AG04450 (cell line): ENCODE data around the gene ZNF445. TPM values are rescaled to one million over a fixed set of nuclear protein-coding genes. Genes with fewer than 3 reads are reported as not detected.

ENCODE experiments used
- CTCF ChIA-PET: fragments of 300-600, 350-600 bp; formaldehyde crosslinking; extraction: SDS; loops from one replicate; lab custom pipeline; 2022; ENCODE audit warnings: antibody characterized with exemption, inconsistent platforms; lab: Charles Lee
- POLR2A ChIA-PET: fragments of 350-600 bp; formaldehyde crosslinking; extraction: SDS; loops from one replicate; lab custom pipeline; 2021; ENCODE audit warnings: antibody characterized with exemption, inconsistent platforms; lab: Yijun Ruan, JAX
- DNase-seq: peaks from one replicate; pipeline ENCODE4 v3.0.0-alpha.2; 2011; ENCODE audit warnings: low read depth, low spot score
- H3K27ac ChIP-seq: one replicate; pipeline ENCODE4 v1.5.1; 2012; ENCODE audit warnings: low read depth, low read length, control low read depth
- H3K27me3 ChIP-seq: one replicate; pipeline ENCODE4 v1.6.0; 2012; ENCODE audit warnings: low read length; ENCODE audit not compliant: control insufficient read depth, insufficient read depth
- H3K4me3 ChIP-seq: 2 replicates; pipeline ENCODE4 v1.5.1; 2011; ENCODE audit warnings: mild to moderate bottlenecking, low read depth, low read length, control low read depth
- H3K9me3 ChIP-seq: 2 replicates; pipeline ENCODE4 v1.5.1; 2012; ENCODE audit warnings: low read length; ENCODE audit not compliant: control insufficient read depth, insufficient read depth
- polyA plus RNA-seq: library from polyadenylated mRNA; depleted of rRNA; stranded (reverse); fragments of >200 nt; gene quantifications from 2 replicates; pipeline ENCODE4 v1.2.3, GENCODE V29; 2011; rRNA removed
- TF ChIP-seq, protein P1 (sequence below): IDR thresholded peaks from 2 replicates; pipeline ENCODE4 v1.5.1; 2011; ENCODE audit warnings: low read depth, low read length, control low read depth, inconsistent platforms

The ZNF445 gene
- polyA plus RNA-seq, 1 experiment, result 4.7 TPM

DNA sequence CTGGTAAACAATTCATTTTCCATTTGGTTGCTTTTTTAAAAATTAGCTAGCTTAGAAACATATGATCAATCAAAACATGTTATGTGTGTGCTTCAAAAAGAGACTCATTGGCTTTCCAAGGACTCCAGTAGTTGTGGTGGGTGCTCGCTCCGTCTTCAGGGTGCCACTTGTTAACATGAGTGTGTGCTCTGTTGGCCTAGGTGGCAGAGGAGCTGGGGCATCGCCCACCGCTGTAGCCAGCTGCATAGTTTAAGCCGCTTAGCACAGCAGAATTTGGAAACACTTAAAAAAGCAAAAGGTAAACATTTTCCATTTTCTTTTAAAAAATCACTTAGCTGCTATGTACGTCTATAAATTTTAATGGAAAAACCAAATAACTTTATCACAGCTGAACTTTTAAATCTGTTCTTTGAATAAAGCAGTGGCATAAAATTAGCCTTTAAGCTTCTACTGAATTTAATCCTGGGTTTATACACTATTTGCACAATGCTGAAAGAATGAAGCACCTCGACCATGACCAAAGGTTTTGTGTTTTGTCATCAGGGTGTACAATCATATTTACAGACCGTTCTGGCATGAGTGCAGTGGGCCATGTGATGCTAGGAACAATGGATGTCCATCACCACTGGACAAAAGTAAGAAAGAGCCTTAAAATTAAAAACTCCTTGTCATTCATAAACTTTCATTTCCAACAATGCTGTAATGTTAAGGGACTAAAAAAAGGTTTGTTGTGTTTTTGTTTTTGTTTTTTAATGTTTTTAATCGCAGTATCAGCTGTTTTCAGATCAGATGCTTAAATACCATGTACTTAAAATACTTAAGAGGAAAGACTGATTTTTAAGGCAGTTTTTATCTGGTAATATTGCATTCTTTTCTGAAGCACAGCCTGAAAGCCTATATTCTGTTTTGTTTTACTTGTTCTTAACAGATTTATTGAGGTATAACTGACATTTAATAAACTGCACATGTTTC, 81.0 kb downstream of the ZNF445 start:
- ChIA-PET CTCF (interaction anchor here (1.1 to 1.3 kb wide), 2 partner anchors 54 to 72 kb away, joined by 3 to 5 read pairs; no protein-coding TSS in a partner anchor), POLR2A (no interaction called here)
- no peak overlapping the region for H3K4me3 ChIP-seq
- H3K27ac ChIP-seq, result no peak overlapping the region
- no peaks in the 10 kb centered on the region for H3K27me3 ChIP-seq
- DNase-seq, result no peak
- no peaks in the 10 kb centered on the region for H3K9me3 ChIP-seq
- TF ChIP-seq, protein P1, sequence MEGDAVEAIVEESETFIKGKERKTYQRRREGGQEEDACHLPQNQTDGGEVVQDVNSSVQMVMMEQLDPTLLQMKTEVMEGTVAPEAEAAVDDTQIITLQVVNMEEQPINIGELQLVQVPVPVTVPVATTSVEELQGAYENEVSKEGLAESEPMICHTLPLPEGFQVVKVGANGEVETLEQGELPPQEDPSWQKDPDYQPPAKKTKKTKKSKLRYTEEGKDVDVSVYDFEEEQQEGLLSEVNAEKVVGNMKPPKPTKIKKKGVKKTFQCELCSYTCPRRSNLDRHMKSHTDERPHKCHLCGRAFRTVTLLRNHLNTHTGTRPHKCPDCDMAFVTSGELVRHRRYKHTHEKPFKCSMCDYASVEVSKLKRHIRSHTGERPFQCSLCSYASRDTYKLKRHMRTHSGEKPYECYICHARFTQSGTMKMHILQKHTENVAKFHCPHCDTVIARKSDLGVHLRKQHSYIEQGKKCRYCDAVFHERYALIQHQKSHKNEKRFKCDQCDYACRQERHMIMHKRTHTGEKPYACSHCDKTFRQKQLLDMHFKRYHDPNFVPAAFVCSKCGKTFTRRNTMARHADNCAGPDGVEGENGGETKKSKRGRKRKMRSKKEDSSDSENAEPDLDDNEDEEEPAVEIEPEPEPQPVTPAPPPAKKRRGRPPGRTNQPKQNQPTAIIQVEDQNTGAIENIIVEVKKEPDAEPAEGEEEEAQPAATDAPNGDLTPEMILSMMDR, result no peak

- ChIA-PET POLR2A (no interaction called here), CTCF (interaction anchor here (1.1 to 1.3 kb wide), 2 partner anchors 53 to 72 kb away, joined by 3 to 5 read pairs; no protein-coding TSS in a partner anchor)
- no peak for DNase-seq
- H3K27ac ChIP-seq, result no peak overlapping the region
- H3K9me3 ChIP-seq, result no peaks in the 10 kb centered on the region
- no peak overlapping the region for H3K4me3 ChIP-seq
- H3K27me3 ChIP-seq, result no peaks in the 10 kb centered on the region
- TF ChIP-seq, protein P1, result no peak
These were observed 81.8 kb downstream of the ZNF445 start for GRCh38 chr3:44395714-44396113.

- Histone ChIP-seq H3K9me3 (peaks cover 2% of the 10 kb centered on the region), H3K27me3 (no peaks in the 10 kb centered on the region), H3K27ac (no peak overlapping the region), H3K4me3 (no peak overlapping the region)
- TF ChIP-seq, protein P1, result no peak
- ChIA-PET CTCF (no interaction called here), POLR2A (no interaction called here)
- no peak for DNase-seq
These were observed 85.0 kb downstream of the ZNF445 start for GRCh38 chr3:44392489-44392888.

- Histone ChIP-seq H3K27ac (no peak overlapping the region), H3K4me3 (no peak overlapping the region), H3K27me3 (no peaks in the 10 kb centered on the region), H3K9me3 (peaks cover 17% of the 10 kb centered on the region)
- ChIA-PET CTCF (no interaction called here), POLR2A (no interaction called here)
- DNase-seq, result no peak
- TF ChIP-seq, protein P1, result no peak
These were observed 90.1 kb downstream of the ZNF445 start for GRCh38 chr3:44387404-44387803.

Other genes with a start within 250 kb of the ZNF445 start
- gene TOPAZ1, start 235.8 kb downstream of the ZNF445 start, polyA plus RNA-seq, result not detected in 2 replicates
- gene TCAIM, start 138.9 kb downstream of the ZNF445 start, polyA plus RNA-seq, result 23.6 and 29.6 TPM in 2 replicates
- 5.7 and 8.3 TPM in 2 replicates for gene ZKSCAN7, start 77.5 kb upstream of the ZNF445 start, polyA plus RNA-seq
- gene ZNF660, start 107.3 kb upstream of the ZNF445 start, polyA plus RNA-seq, result 2.1 and 2.8 TPM in 2 replicates
- gene ZNF197, start 147.4 kb upstream of the ZNF445 start, polyA plus RNA-seq, result 11.1 and 13.9 TPM in 2 replicates
- gene ZNF35, start 171.1 kb upstream of the ZNF445 start, polyA plus RNA-seq, result 8.1 and 8.3 TPM in 2 replicates
- 3.0 and 4.0 TPM in 2 replicates for gene ZNF502, start 235.0 kb upstream of the ZNF445 start, polyA plus RNA-seq